ENCODE data around the gene AGBL4. TPM values are rescaled to one million over a fixed set of nuclear protein-coding genes. Genes with fewer than 3 reads are reported as not detected.

AGBL4 gene
- total RNA-seq, 2 donors from 2014 or later: 0.40 to 5.5 TPM

GRCh38 chr1:49622877-49623276, 400.9 kb downstream of the AGBL4 start:
- no peaks in the 10 kb centered on the region for H3K4me1 Mint-ChIP-seq
- peaks cover 80% of the 10 kb centered on the region for H3K9me3 ChIP-seq (ENCODE audit: control insufficient read depth, low read length)

DNA sequence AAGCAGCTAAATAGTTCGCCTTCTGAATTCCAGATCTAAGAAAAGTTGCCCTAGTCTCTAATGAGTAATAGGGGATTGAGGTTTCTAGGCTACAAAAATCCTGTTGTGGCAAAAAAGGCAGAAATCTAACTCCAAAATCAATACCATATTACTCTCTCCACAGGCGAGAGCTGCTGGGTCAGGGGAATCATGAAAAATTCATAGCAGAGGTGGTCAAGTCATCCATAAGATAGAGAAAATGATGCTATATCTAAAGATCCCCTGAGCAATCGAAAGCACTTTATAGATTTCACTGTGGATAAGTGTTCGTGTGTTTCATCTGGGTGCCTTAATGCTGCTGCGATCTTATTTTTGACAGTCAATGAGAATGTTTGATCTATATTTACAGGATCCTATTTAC, 417.7 kb downstream of the AGBL4 start:
- H3K4me1 ChIP-seq (ENCODE audit: control insufficient read depth, insufficient read depth, low read length): no peaks in the 10 kb centered on the region
- no peaks in the 10 kb centered on the region for H3K27me3 Mint-ChIP-seq (ENCODE audit: insufficient read depth)
- no peak overlapping the region for H3K9ac ChIP-seq (ENCODE audit: extremely low read depth, low read length, poor library complexity, severe bottlenecking)
- peaks cover 77% of the 10 kb centered on the region for H3K9me3 ChIP-seq (ENCODE audit: control insufficient read depth, low read length)
- H3K27ac ChIP-seq (ENCODE audit: low read depth, low read length): no peak overlapping the region
- H3K27ac Mint-ChIP-seq: no peak overlapping the region
- no peak overlapping the region for H3K4me3 Mint-ChIP-seq
- H3K36me3 ChIP-seq (ENCODE audit: control insufficient read depth, insufficient read depth, low read length): no peaks in the 10 kb centered on the region
- no peak for DNase-seq
- no peaks in the 10 kb centered on the region for H3K36me3 Mint-ChIP-seq (ENCODE audit: low read depth)
- 67 to 83% methylated on average over 1 to 5 of the region's 5 CpGs for WGBS, 2 experiments (ENCODE audit: insufficient coverage in 1 of 2, insufficient read length in 1 of 2)
- no peaks in the 10 kb centered on the region for H3K27me3 ChIP-seq (ENCODE audit: control insufficient read depth, insufficient read depth, low read length, poor library complexity, severe bottlenecking)
- no peaks in the 10 kb centered on the region for H3K4me1 Mint-ChIP-seq
- peaks cover 81% of the 10 kb centered on the region for H3K9me3 Mint-ChIP-seq
- TF ChIP-seq CTCF (conservative IDR thresholded peaks at IDR 0.05): no peak
- H3K4me3 ChIP-seq (ENCODE audit: low read length): no peak overlapping the region

More at GRCh38 chr1:49622877-49623276, 400.9 kb downstream of the AGBL4 start:
- peak overlapping the region; percentile 28 for H3K4me3 ChIP-seq (ENCODE audit: low read length)
- H3K4me1 ChIP-seq (ENCODE audit: control insufficient read depth, insufficient read depth, low read length): no peaks in the 10 kb centered on the region
- no peaks in the 10 kb centered on the region for H3K27me3 ChIP-seq (ENCODE audit: control insufficient read depth, insufficient read depth, low read length, poor library complexity, severe bottlenecking)
- DNase-seq: no peak
- no peak overlapping the region for H3K27ac ChIP-seq (ENCODE audit: low read depth, low read length)
- Mint-ChIP-seq H3K9me3 (peaks cover 87% of the 10 kb centered on the region), H3K27me3 (ENCODE audit: insufficient read depth) (no peaks in the 10 kb centered on the region), H3K4me3 (no peak overlapping the region), H3K27ac (no peak overlapping the region), H3K36me3 (ENCODE audit: low read depth) (no peaks in the 10 kb centered on the region)
- 79 to 89% methylated on average over 2 to 3 of the region's 3 CpGs for WGBS, 2 experiments (ENCODE audit: insufficient coverage in 1 of 2, insufficient read length in 1 of 2)
- no peak overlapping the region for H3K9ac ChIP-seq (ENCODE audit: extremely low read depth, low read length, poor library complexity, severe bottlenecking)
- TF ChIP-seq CTCF (conservative IDR thresholded peaks at IDR 0.05): no peak
- H3K36me3 ChIP-seq (ENCODE audit: control insufficient read depth, insufficient read depth, low read length): no peaks in the 10 kb centered on the region

DNA sequence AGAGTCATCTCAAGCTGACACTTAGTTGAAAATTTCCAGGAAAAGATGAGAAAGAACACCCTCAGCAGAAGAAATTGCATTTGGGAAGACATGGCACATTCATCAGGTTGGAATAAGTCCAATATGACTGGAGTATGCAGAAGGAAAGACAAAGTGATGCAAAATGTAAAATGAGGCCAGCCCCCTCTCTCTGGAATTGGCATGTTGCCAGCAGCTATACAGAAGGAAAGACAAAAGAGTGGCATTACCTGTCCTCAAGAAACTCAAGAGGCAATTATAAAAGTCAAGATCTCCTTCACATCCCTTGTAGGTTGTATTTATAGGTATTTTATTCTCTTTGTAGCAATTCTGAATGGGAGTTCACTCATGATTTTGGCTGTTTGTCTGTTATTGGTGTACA, 426.3 kb downstream of the AGBL4 start:
- TF ChIP-seq CTCF (conservative IDR thresholded peaks at IDR 0.05): no peak
- H3K36me3 ChIP-seq (ENCODE audit: control insufficient read depth, insufficient read depth, low read length): no peaks in the 10 kb centered on the region
- no peak overlapping the region for H3K4me3 ChIP-seq (ENCODE audit: low read length)
- H3K27ac Mint-ChIP-seq: no peak overlapping the region
- no peak overlapping the region for H3K9ac ChIP-seq (ENCODE audit: extremely low read depth, low read length, poor library complexity, severe bottlenecking)
- no peaks in the 10 kb centered on the region for H3K4me1 ChIP-seq (ENCODE audit: control insufficient read depth, insufficient read depth, low read length)
- no peak overlapping the region for H3K27ac ChIP-seq (ENCODE audit: low read depth, low read length)
- no peaks in the 10 kb centered on the region for H3K36me3 Mint-ChIP-seq (ENCODE audit: low read depth)
- DNase-seq: no peak
- H3K9me3 ChIP-seq (ENCODE audit: control insufficient read depth, low read length): peaks cover 71% of the 10 kb centered on the region
- H3K4me3 Mint-ChIP-seq: no peak overlapping the region
- peaks cover 92% of the 10 kb centered on the region for H3K9me3 Mint-ChIP-seq
- H3K27me3 ChIP-seq (ENCODE audit: control insufficient read depth, insufficient read depth, low read length, poor library complexity, severe bottlenecking): no peaks in the 10 kb centered on the region
- H3K4me1 Mint-ChIP-seq: no peaks in the 10 kb centered on the region
- H3K27me3 Mint-ChIP-seq (ENCODE audit: insufficient read depth): no peaks in the 10 kb centered on the region
